Astrocyte of the cerebellum (primary cell): Measurements from ENCODE around the gene SEMA5A.

ENCODE experiments used
- DNase-seq: peaks from one replicate; pipeline ENCODE4 v3.0.0-alpha.2; 2011; ENCODE audit warnings: low read depth
- H3K4me3 ChIP-seq: 2 replicates; pipeline ENCODE4 v1.5.1; 2011; ENCODE audit warnings: mild to moderate bottlenecking, low read depth, low read length, moderate library complexity
- in situ Hi-C: cut with HindIII; loops from 2 replicates; pipeline ENCODE4 v1.10.0; 2017; ENCODE audit warnings: low sequenced_read_pairs
- TF ChIP-seq, protein P1 (sequence below): IDR thresholded peaks from 2 replicates; pipeline ENCODE4 v1.5.1; 2012; ENCODE audit warnings: low read length, low read depth, moderate library complexity, mild to moderate bottlenecking; ENCODE audit errors: missing control alignments

SEMA5A gene

GRCh38 chr5:9045946-9046345, 499.9 kb downstream of the SEMA5A start:
- TF ChIP-seq, protein P1, sequence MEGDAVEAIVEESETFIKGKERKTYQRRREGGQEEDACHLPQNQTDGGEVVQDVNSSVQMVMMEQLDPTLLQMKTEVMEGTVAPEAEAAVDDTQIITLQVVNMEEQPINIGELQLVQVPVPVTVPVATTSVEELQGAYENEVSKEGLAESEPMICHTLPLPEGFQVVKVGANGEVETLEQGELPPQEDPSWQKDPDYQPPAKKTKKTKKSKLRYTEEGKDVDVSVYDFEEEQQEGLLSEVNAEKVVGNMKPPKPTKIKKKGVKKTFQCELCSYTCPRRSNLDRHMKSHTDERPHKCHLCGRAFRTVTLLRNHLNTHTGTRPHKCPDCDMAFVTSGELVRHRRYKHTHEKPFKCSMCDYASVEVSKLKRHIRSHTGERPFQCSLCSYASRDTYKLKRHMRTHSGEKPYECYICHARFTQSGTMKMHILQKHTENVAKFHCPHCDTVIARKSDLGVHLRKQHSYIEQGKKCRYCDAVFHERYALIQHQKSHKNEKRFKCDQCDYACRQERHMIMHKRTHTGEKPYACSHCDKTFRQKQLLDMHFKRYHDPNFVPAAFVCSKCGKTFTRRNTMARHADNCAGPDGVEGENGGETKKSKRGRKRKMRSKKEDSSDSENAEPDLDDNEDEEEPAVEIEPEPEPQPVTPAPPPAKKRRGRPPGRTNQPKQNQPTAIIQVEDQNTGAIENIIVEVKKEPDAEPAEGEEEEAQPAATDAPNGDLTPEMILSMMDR, result no peak
- in situ Hi-C loops, result no loop called here
- H3K4me3 ChIP-seq, result no peak overlapping the region
- no peak for DNase-seq

GRCh38 chr5:9042241-9042640, 503.6 kb downstream of the SEMA5A start:
- no peak overlapping the region for H3K4me3 ChIP-seq
- in situ Hi-C loops, result no loop called here

GRCh38 chr5:9040475-9040874, 505.4 kb downstream of the SEMA5A start:
- TF ChIP-seq, protein P1, result no peak
- no peak for DNase-seq
- in situ Hi-C loops, result no loop called here
- no peak overlapping the region for H3K4me3 ChIP-seq

More at GRCh38 chr5:9042241-9042640, 503.6 kb downstream of the SEMA5A start:
- DNase-seq, result no peak
- TF ChIP-seq, protein P1, result no peak

- TF ChIP-seq, protein P1, result no peak
- no peak for DNase-seq
- in situ Hi-C loops, result no loop called here
- H3K4me3 ChIP-seq, result no peak overlapping the region
Observed at GRCh38 chr5:9037048-9037447, 508.8 kb downstream of the SEMA5A start.

- DNase-seq, result no peak
- H3K4me3 ChIP-seq, result no peak overlapping the region
- TF ChIP-seq, protein P1, result no peak
- in situ Hi-C loops, result no loop called here
Observed at GRCh38 chr5:9035346-9035745, 510.5 kb downstream of the SEMA5A start.

GRCh38 chr5:9034649-9035048, 511.2 kb downstream of the SEMA5A start:
- TF ChIP-seq, protein P1, result no peak
- no peak overlapping the region for H3K4me3 ChIP-seq
- DNase-seq, result peak; percentile 78
- in situ Hi-C loops, result no loop called here

GRCh38 chr5:9033524-9033923, 512.4 kb downstream of the SEMA5A start:
- in situ Hi-C loops, result no loop called here
- no peak for DNase-seq
- TF ChIP-seq, protein P1, result no peak
- H3K4me3 ChIP-seq, result no peak overlapping the region
